Psoas muscle (tissue), 8 donors: ENCODE results near the gene SEMA4D. TPM values are rescaled to one million over a fixed set of nuclear protein-coding genes. Genes with fewer than 3 reads are reported as not detected.
A peak's percentile ranks its signal among the peaks of the same experiment; 100 is the strongest.

ENCODE experiments used
- ATAC-seq, 4 donors: fragments of 200-7000 bp; cut with Tn5 transposase; one replicate each; pipeline ENCODE4 v1.9.1; 2020; ENCODE audit warnings: moderate library complexity in 3 of 4, mild to moderate bottlenecking in 2 of 4
- DNase-seq, 2 donors: peaks; one replicate each; pipeline ENCODE4 v3.0.0-alpha.2; 2020
- H3K27ac ChIP-seq: fragments of 200-600 bp; one replicate; pipeline ENCODE4 v1.8.0; 2022
- H3K27me3 ChIP-seq, 3 donors: fragments of 200-600 bp in 1 of 3; one replicate each; pipeline versions ENCODE4 v1.6.1 to v1.8.0; 2013 to 2022; ENCODE audit warnings: low read length in 2 of 3, mild to moderate bottlenecking in 2 of 3, moderate library complexity in 1 of 3; ENCODE audit not compliant: insufficient read depth in 3 of 3
- H3K36me3 ChIP-seq, 2 donors: fragments of 200-600 bp in 1 of 2; one replicate each; pipeline versions ENCODE4 v1.6.1 to v1.8.0; 2013 to 2022; ENCODE audit warnings: low read depth in 1 of 2, mild to moderate bottlenecking in 1 of 2, moderate library complexity in 1 of 2; ENCODE audit not compliant: insufficient read depth in 1 of 2
- H3K4me1 ChIP-seq: fragments of 200-600 bp; one replicate; pipeline ENCODE4 v1.8.0; 2022
- H3K4me3 ChIP-seq: fragments of 200-600 bp; one replicate; pipeline ENCODE4 v1.8.0; 2022; ENCODE audit warnings: mild to moderate bottlenecking
- H3K9me3 ChIP-seq: fragments of 200-600 bp; one replicate; pipeline ENCODE4 v1.8.0; 2022
- CTCF ChIP-seq: fragments of 200-600 bp; IDR thresholded peaks from one replicate; pipeline ENCODE4 v1.8.0; 2022; ENCODE audit warnings: antibody characterized with exemption
- WGBS, 3 donors: extraction: QIAGEN DNeasy Blood & Tissue Kit; methylation state at CpG; one replicate each; pipeline versions ENCODE4 v1.1.6 to v1.1.7; 2013; 5-methylcytosine and 5-hydroxymethylcytosine counted together
- intact Hi-C, 2 donors: fragments of 100-400 bp; cut with DNase I; formaldehyde crosslinking; loops; one replicate each; pipeline versions ENCODE4 v1.11.0 to v1.14.2; 2022
- polyA plus RNA-seq, 3 donors: library from polyadenylated mRNA; stranded (reverse); fragments of 200-250 nt; gene quantifications; one replicate each; pipeline ENCODE4 v1.2.3, GENCODE V29; 2013
- total RNA-seq, 4 donors: library from RNA; stranded (reverse); fragmentation: NEBNext Ultra II Directional in 2 of 4; extraction: Animal tissue kit (Norgen Biotek cat#: 25700) in 2 of 4; gene quantifications; one replicate each; pipeline versions ENCODE4 v1.2.1 to v1.2.4, GENCODE V29; 2021 to 2023
- donor health status: healthy with polysubstance abuse.
- donor health status: DM: no; HTN: no; CAD: no; lungs with moderate emphysema.
- donor health status: Bipolar disorder and iron deficiency.
- donor health status: healthy.
- donor health status: DM: yes; HTN: yes; CAD: no.
- donor health status: DM: no; HTN: no; CAD: no.
- donor health status: DM: no; HTN: no; CAD: no.
- donor health status: DM: yes; HTN: yes; CAD: no.

Gene SEMA4D
- total and polyA plus RNA-seq, 7 donors: 9.3 to 111 (median 32.1) TPM

GRCh38 chr9:89432986-89433530 is 64.9 kb downstream of the SEMA4D start:
- Histone ChIP-seq H3K4me3 (no peak overlapping the region), H3K27me3 (no peaks in the 10 kb centered on the region), H3K9me3 (no peaks in the 10 kb centered on the region), H3K27ac (no peak overlapping the region), H3K4me1 (peaks cover 46% of the 10 kb centered on the region), H3K36me3 (no peaks in the 10 kb centered on the region)
- WGBS, 3 donors: 59 to 72% (median 59%) methylated on average over 13 of the region's 13 CpGs
- DNase-seq: peak in 1 of 2 donors; percentile 32
- peak in 1 of 4 donors; percentile 12 for ATAC-seq
- no peak for TF ChIP-seq CTCF
- intact Hi-C loops: no loop called here

GRCh38 chr9:89431930-89432725 is 65.8 kb downstream of the SEMA4D start:
- DNase-seq (peak in 1 of 2 donors; percentile 34), ATAC-seq (peak in 2 of 4 donors; percentile 30 to 49)
- H3K4me3 ChIP-seq: no peak overlapping the region
- no peak for TF ChIP-seq CTCF
- WGBS, 3 donors: 58 to 64% (median 61%) methylated on average over 6 of the region's 6 CpGs
- H3K36me3 ChIP-seq: no peaks in the 10 kb centered on the region
- no peaks in the 10 kb centered on the region for H3K27me3 ChIP-seq
- H3K27ac ChIP-seq: no peak overlapping the region
- intact Hi-C loops: no loop called here
- H3K4me1 ChIP-seq: peaks cover 49% of the 10 kb centered on the region
- no peaks in the 10 kb centered on the region for H3K9me3 ChIP-seq

- intact Hi-C loops: no loop called here
- no peak for ATAC-seq
- H3K27me3 ChIP-seq: no peaks in the 10 kb centered on the region
- WGBS, 3 donors: 76 to 93% (median 81%) methylated on average over 6 of the region's 6 CpGs
- TF ChIP-seq CTCF: no peak
- peaks cover 59% of the 10 kb centered on the region for H3K4me1 ChIP-seq
- peak in 1 of 2 donors; percentile 22 for DNase-seq
- H3K36me3 ChIP-seq: no peaks in the 10 kb centered on the region
- no peak overlapping the region for H3K4me3 ChIP-seq
- no peaks in the 10 kb centered on the region for H3K9me3 ChIP-seq
- no peak overlapping the region for H3K27ac ChIP-seq
These were observed 66.9 kb downstream of the SEMA4D start for GRCh38 chr9:89430995-89431394.

- Histone ChIP-seq H3K4me1 (peaks cover 61% of the 10 kb centered on the region), H3K9me3 (no peaks in the 10 kb centered on the region), H3K4me3 (no peak overlapping the region), H3K27ac (no peak overlapping the region), H3K27me3 (no peaks in the 10 kb centered on the region), H3K36me3 (no peaks in the 10 kb centered on the region)
- intact Hi-C loops: no loop called here
- DNase-seq: peak in 1 of 2 donors; percentile 36
- WGBS, 3 donors: 84 to 91% (median 85%) methylated on average over 25 of the region's 25 CpGs
- ATAC-seq: peak in 1 of 4 donors; percentile 10
- peak; percentile 19 for TF ChIP-seq CTCF
These were observed 68.7 kb downstream of the SEMA4D start for GRCh38 chr9:89428901-89429890.
